Measurements from ENCODE around the gene MXD4.

- no peak for TF ChIP-seq CTCF (conservative IDR thresholded peaks at IDR 0.05 in 1 of 2, IDR thresholded peaks at IDR 0.05 in 1 of 2; ENCODE audit: low read depth in 1 of 2, low read length in 2 of 2)
- TF ChIP-seq EZH2 (IDR thresholded peaks at IDR 0.05; ENCODE audit: low read length, missing control alignments), result no peak
Observed at GRCh38 chr4:2264481-2265041, 2.7 kb upstream of the MXD4 start.

Measured in fibroblast of lung (primary cell).